HepG2 (cell line): ENCODE measurements around the gene ARHGAP45. TPM values are rescaled to one million over a fixed set of nuclear protein-coding genes. Genes with fewer than 3 reads are reported as not detected.
"Not testable (repeated sequence)": the region's sequence is repeated elsewhere in the genome, so short reads cannot be mapped to it uniquely, and the experiment has no call there.

ENCODE experiments used
- ATAC-seq: fragments of 200-7000 bp; cut with Tn5 transposase; 3 replicates; pipeline ENCODE4 v1.9.1; 2020; ENCODE audit warnings: mild to moderate bottlenecking, moderate library complexity
- BruUV-seq: library from RNA; stranded (reverse); fragments of 400-500 nt; replicated peaks from 2 replicates; lab custom pipeline; 2021; lab: Mats Ljungman, UMichigan
- CTCF ChIA-PET: fragments of 300-600 bp; formaldehyde crosslinking; extraction: SDS; loops from one replicate; lab custom pipeline; 2021; ENCODE audit warnings: low total read pairs, inconsistent platforms, low intra/inter-chr PET ratio; lab: Yijun Ruan, JAX
- POLR2A ChIA-PET: fragments of 350-600 bp; sonication (Branson Sonifier 250); formaldehyde crosslinking; loops from one replicate; lab custom pipeline; 2020; ENCODE audit warnings: antibody characterized with exemption, inconsistent platforms; lab: Yijun Ruan, JAX
- DNase-seq: peaks from one replicate; pipeline ENCODE4 v3.0.0-alpha.2; 2015; ENCODE audit warnings: low spot score
- FAIRE-seq: peaks from 3 replicates; lab custom pipeline; 2011; peaks lifted over from hg19 to GRCh38; lab: Jason Lieb, UNC
- H2AFZ ChIP-seq: one replicate; pipeline ENCODE4 v1.6.1; 2011; ENCODE audit warnings: low read length, inconsistent platforms
- H3K27ac ChIP-seq: fragments of 300-600 bp; 3 replicates; pipeline ENCODE4 v1.8.0; 2011; ENCODE audit warnings: mixed run types, mild to moderate bottlenecking, mixed read lengths, low read length, inconsistent platforms; ENCODE audit not compliant: insufficient read depth; ENCODE audit errors: extremely low read length
- H3K27me3 ChIP-seq, 2 experiments: fragments of 200-600 bp in 1 of 2; 2 replicates in 1 of 2; 3 replicates in 1 of 2; pipeline versions ENCODE4 v1.6.0 to v1.8.0; 2011; ENCODE audit warnings: low read length in 2 of 2, mild to moderate bottlenecking in 2 of 2, moderate library complexity in 2 of 2, inconsistent platforms in 1 of 2; ENCODE audit not compliant: insufficient read depth in 2 of 2, control insufficient read depth in 1 of 2
- H3K36me3 ChIP-seq, 2 experiments: fragments of 200-600 bp in 1 of 2; replicated peaks in 1 of 2; 2 replicates in 1 of 2; 3 replicates in 1 of 2; pipeline versions ENCODE4 v1.5.1 to v1.8.0; 2011; ENCODE audit warnings: low read length in 2 of 2, inconsistent platforms in 1 of 2; ENCODE audit not compliant: insufficient read depth in 2 of 2, control insufficient read depth in 1 of 2
- H3K4me1 ChIP-seq: 2 replicates; pipeline ENCODE4 v1.5.1; 2012; ENCODE audit warnings: low read length, inconsistent platforms; ENCODE audit not compliant: insufficient read depth
- H3K4me2 ChIP-seq: 2 replicates; pipeline ENCODE4 v1.6.0; 2011; ENCODE audit warnings: low read depth, low read length, inconsistent platforms
- H3K4me3 ChIP-seq, 3 experiments: fragments of 200-600 bp in 1 of 3; sonication (generic), shearing (Covaris generic) in 1 of 3; replicated peaks in 1 of 3; 2 replicates each; pipeline ENCODE4 v1.5.1; 2011 to 2016; ENCODE audit warnings: low read length in 3 of 3, inconsistent platforms in 2 of 3, low read depth in 2 of 3, mild to moderate bottlenecking in 2 of 3, control low read depth in 1 of 3, mixed read lengths in 1 of 3; ENCODE audit not compliant: insufficient read depth in 1 of 3
- H3K79me2 ChIP-seq: one replicate; pipeline ENCODE4 v1.6.1; 2011; ENCODE audit warnings: low read length, inconsistent platforms; ENCODE audit not compliant: insufficient read depth
- H3K9ac ChIP-seq: 2 replicates; pipeline ENCODE4 v1.6.0; 2011; ENCODE audit warnings: mild to moderate bottlenecking, low read depth, low read length, inconsistent platforms; ENCODE audit not compliant: insufficient read depth
- H3K9me3 ChIP-seq: 2 replicates; pipeline ENCODE4 v1.5.1; 2012; ENCODE audit warnings: mild to moderate bottlenecking, low read length
- H4K20me1 ChIP-seq: 2 replicates; pipeline ENCODE4 v1.6.0; 2011; ENCODE audit warnings: inconsistent platforms, mild to moderate bottlenecking, low read length, moderate library complexity; ENCODE audit not compliant: insufficient read depth
- HDAC1 ChIP-seq: sonication (generic); formaldehyde crosslinking; IDR thresholded peaks from 2 replicates; pipeline ENCODE4 v1.5.1; 2020; ENCODE audit warnings: mild to moderate bottlenecking, missing genetic modification reagents
- JUNB ChIP-seq: sonication (generic); formaldehyde crosslinking; IDR thresholded peaks from 2 replicates; pipeline ENCODE4 v1.8.0; 2022; ENCODE audit warnings: missing genetic modification reagents, mild to moderate bottlenecking, borderline replicate concordance
- LCORL ChIP-seq, 2 experiments: fragments of 450-650 bp in 1 of 2; sonication (generic) in 1 of 2; formaldehyde crosslinking in 1 of 2; IDR thresholded peaks; 2 replicates each; pipeline versions ENCODE4 v1.5.0 to v1.6.1; 2017 to 2020; ENCODE audit warnings: antibody characterized with exemption in 1 of 2, missing genetic modification reagents in 1 of 2
- PCBP1 ChIP-seq: fragments of 200-400 bp; formaldehyde crosslinking; IDR thresholded peaks from 2 replicates; pipeline ENCODE4 v1.6.1; 2017; ENCODE audit warnings: mild to moderate bottlenecking, low read depth, low read length, borderline replicate concordance
- REL ChIP-seq: sonication (generic); formaldehyde crosslinking; conservative IDR thresholded peaks from 2 replicates; pipeline ENCODE4 v1.8.0; 2022; ENCODE audit warnings: mild to moderate bottlenecking, missing genetic modification reagents, moderate library complexity
- ZBTB8A ChIP-seq: sonication (generic); formaldehyde crosslinking; IDR thresholded peaks from 2 replicates; pipeline ENCODE4 v1.4.0; 2020; ENCODE audit warnings: mild to moderate bottlenecking, low read depth, missing genetic modification reagents, borderline replicate concordance
- ZNF333 ChIP-seq: sonication (generic); formaldehyde crosslinking; IDR thresholded peaks from 2 replicates; pipeline ENCODE4 v1.4.0; 2020; ENCODE audit warnings: mild to moderate bottlenecking, missing genetic modification reagents, borderline replicate concordance
- ZNF670 ChIP-seq: sonication (generic); formaldehyde crosslinking; IDR thresholded peaks from 2 replicates; pipeline ENCODE4 v1.8.0; 2022; ENCODE audit warnings: mild to moderate bottlenecking, missing genetic modification reagents, borderline replicate concordance
- WGBS: methylation state at CpG from one replicate; pipeline ENCODE4 v1.1.6; 2017; ENCODE audit warnings: low lambda C conversion rate; 5-methylcytosine and 5-hydroxymethylcytosine counted together
- in situ Hi-C: cut with HindIII; loops from 2 replicates; pipeline ENCODE4 v1.10.0; 2017; ENCODE audit warnings: low pct_unique_long_range_greater_than_20kb; ENCODE audit not compliant: extremely low pct_ligation_motif_present
- intact Hi-C: fragments of 100-400 bp; cut with micrococcal nuclease; formaldehyde crosslinking; loops from one replicate; pipeline ENCODE4 v1.10.0; 2022; ENCODE audit not compliant: unreplicated experiment
- polyA plus RNA-seq, 8 experiments: library from polyadenylated mRNA; depleted of rRNA in 3 of 8; stranded (reverse) in 7 of 8; unstranded in 1 of 8; fragments of >200 nt; fragmentation: Illumina TruSeq in 4 of 8; extraction: Trizol in 4 of 8; gene quantifications; 2 replicates each; pipeline versions ENCODE4 v1.2.1 to v1.2.3, GENCODE V29; 2011 to 2016; ENCODE audit warnings: low read depth in 4 of 8, missing spikeins in 1 of 8, mixed read lengths in 1 of 8; ENCODE audit not compliant: insufficient read depth in 1 of 8
- total RNA-seq, 5 experiments: library from RNA; depleted of rRNA; stranded (reverse); fragments of >200 nt; fragmentation: Illumina TruSeq; extraction: Trizol; gene quantifications; 2 replicates each; pipeline ENCODE4 v1.2.3, GENCODE V29; 2016; ENCODE audit warnings: low read depth in 1 of 5

ARHGAP45 gene
- total and polyA plus RNA-seq, 2 of the 13 experiments (the other 11 are each of a cell fraction or from before 2014, with no cell fraction given) = 0.84 to 32.0 TPM

DNA sequence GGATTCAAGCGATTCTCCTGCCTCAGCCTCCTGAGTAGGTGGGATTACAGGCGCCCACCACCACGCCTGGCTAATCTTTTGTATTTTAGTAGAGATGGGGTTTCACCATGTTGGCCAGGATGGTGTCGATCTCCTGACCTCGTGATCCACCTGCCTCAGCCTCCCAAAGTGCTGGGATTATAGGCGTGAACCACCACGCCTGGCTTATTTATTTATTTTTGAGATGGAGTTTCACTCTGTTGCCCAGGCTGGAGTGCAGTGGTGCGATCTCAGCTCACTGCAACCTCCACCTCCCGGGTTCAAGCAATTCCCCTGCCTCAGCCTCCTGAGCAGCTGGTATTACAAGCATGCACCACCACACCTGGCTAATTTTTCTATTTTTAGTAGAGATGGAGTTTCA, 47.8 kb downstream of the ARHGAP45 start:
- H3K9ac ChIP-seq, H3K9me3 ChIP-seq, FAIRE-seq, H3K4me2 ChIP-seq, H4K20me1 ChIP-seq, BruUV-seq, H3K27ac ChIP-seq, CTCF ChIA-PET, ATAC-seq, H3K4me3 ChIP-seq, H2AFZ ChIP-seq, H3K27me3 ChIP-seq, H3K79me2 ChIP-seq, DNase-seq: not testable (repeated sequence)
- 100% methylated on average over 7 of the region's 9 CpGs for WGBS
- H3K4me1 ChIP-seq = peaks cover 15% of the 10 kb centered on the region
- H3K36me3 ChIP-seq = peaks cover 13 to 17% of the 10 kb centered on the region in 2 experiments; a peak in 4 of 5 replicates
- intact Hi-C loops = loop anchor here (5.0 kb wide), 1 partner anchor 78 kb away; no protein-coding TSS in a partner anchor
- in situ Hi-C loops = loop anchor here (5.0 kb wide), 2 partner anchors 38 to 78 kb away; no protein-coding TSS in a partner anchor
- POLR2A ChIA-PET = interaction anchor here (1.0 to 1.9 kb wide), 2 partner anchors 8 to 17 kb away, joined by 3 to 5 read pairs; no protein-coding TSS in a partner anchor

GRCh38 chr19:1115646-1116420, 48.9 kb downstream of the ARHGAP45 start:
- no peak overlapping the region for H3K4me3 ChIP-seq
- H3K27me3 ChIP-seq = no peaks in the 10 kb centered on the region; a peak in 1 of 5 replicates
- H3K4me2 ChIP-seq = no peak overlapping the region
- H3K27ac ChIP-seq = no peak overlapping the region
- FAIRE-seq (no peak), ATAC-seq (no peak), DNase-seq (no peak)
- peaks cover 15% of the 10 kb centered on the region for H3K4me1 ChIP-seq
- ChIA-PET CTCF (no interaction called here), POLR2A (interaction anchor here (1.0 kb wide), 1 partner anchor 18 kb away, joined by 3 read pairs; no protein-coding TSS in a partner anchor)
- no TSS peak for BruUV-seq
- in situ Hi-C loops = loop anchor here (5.0 kb wide), 1 partner anchor 36 kb away; no protein-coding TSS in a partner anchor
- intact Hi-C loops = no loop called here
- H3K9ac ChIP-seq = no peak overlapping the region
- WGBS = 92% methylated on average over 28 of the region's 35 CpGs
- H4K20me1 ChIP-seq = no peaks in the 10 kb centered on the region
- H3K79me2 ChIP-seq = no peaks in the 10 kb centered on the region
- H3K9me3 ChIP-seq = no peaks in the 10 kb centered on the region
- no peak overlapping the region for H2AFZ ChIP-seq
- peaks cover 13 to 21% of the 10 kb centered on the region in 2 experiments; a peak in 4 of 5 replicates for H3K36me3 ChIP-seq
- TF ChIP-seq HDAC1 (CRISPR knock-in tag) = no peak
- TF ChIP-seq ZBTB8A (CRISPR knock-in tag) = no peak
- no peak for TF ChIP-seq REL (CRISPR knock-in tag)
- no peak for TF ChIP-seq ZNF670 (CRISPR knock-in tag)
- TF ChIP-seq JUNB (CRISPR knock-in tag) = no peak
- TF ChIP-seq ZNF333 = no peak
- no peak for TF ChIP-seq LCORL (IDR thresholded peaks at IDR 0.05)
- TF ChIP-seq LCORL (CRISPR knock-in tag; IDR thresholded peaks at IDR 0.05) = no peak
- TF ChIP-seq PCBP1 = no peak
